Adrenal gland (tissue), 12 donors: Measurements from ENCODE around the gene CDYL2. TPM values are rescaled to one million over a fixed set of nuclear protein-coding genes. Genes with fewer than 3 reads are reported as not detected.

ENCODE experiments used
- DNase-seq, 7 donors: peaks; one replicate each; pipeline ENCODE4 v3.0.0-alpha.2; 2019 to 2020
- H3K27ac ChIP-seq, 5 donors: fragments of 200-600 bp; sonication (generic) in 4 of 5; 1 replicate in 3 of 5; 2 replicates in 2 of 5; pipeline versions ENCODE4 v1.5.1 to v1.8.0; 2016 to 2020; ENCODE audit warnings: mild to moderate bottlenecking in 1 of 5
- H3K27me3 ChIP-seq: fragments of 200-600 bp; 2 replicates; pipeline ENCODE4 v1.8.0; 2021
- H3K36me3 ChIP-seq, 2 donors: fragments of 200-600 bp; replicated peaks in 1 of 2; 1 replicate in 1 of 2; 2 replicates in 1 of 2; pipeline versions ENCODE4 v1.5.1 to v1.8.0; 2018 to 2022
- H3K4me1 ChIP-seq, 2 donors: fragments of 200-600 bp; replicated peaks in 1 of 2; 1 replicate in 1 of 2; 2 replicates in 1 of 2; pipeline versions ENCODE4 v1.5.1 to v1.8.0; 2018 to 2021
- H3K4me3 ChIP-seq, 4 donors: fragments of 200-600 bp; sonication (generic) in 3 of 4; one replicate each; pipeline ENCODE4 v1.5.1; 2016 to 2018
- H3K9me3 ChIP-seq, 3 donors: fragments of 200-600 bp; sonication (generic) in 1 of 3; replicated peaks in 1 of 3; 1 replicate in 2 of 3; 2 replicates in 1 of 3; pipeline versions ENCODE4 v1.5.1 to v1.8.0; 2016 to 2021
- CTCF ChIP-seq, 6 experiments: fragments of 450-650 bp in 4 of 6; fragments of 200-600 bp in 2 of 6; sonication (generic) in 1 of 6; IDR thresholded peaks; 1 replicate in 5 of 6; 2 replicates in 1 of 6; pipeline versions ENCODE4 v1.5.1 to v1.8.0; 2016 to 2021; ENCODE audit warnings: antibody characterized with exemption in 6 of 6, mild to moderate bottlenecking in 2 of 6, moderate library complexity in 1 of 6
- POLR2A ChIP-seq, 2 donors: fragments of 450-650 bp; IDR thresholded peaks; one replicate each; pipeline ENCODE4 v1.6.1; 2017; ENCODE audit warnings: antibody characterized with exemption in 2 of 2, mild to moderate bottlenecking in 2 of 2, moderate library complexity in 1 of 2
- WGBS, 4 donors: extraction: QIAGEN DNeasy Blood & Tissue Kit in 2 of 4; methylation state at CpG; one replicate each; pipeline versions ENCODE4 v1.1.5 to v1.1.7; 2013 to 2017; 5-methylcytosine and 5-hydroxymethylcytosine counted together
- intact Hi-C, 2 donors: fragments of 100-400 bp; cut with DNase I; formaldehyde crosslinking; loops; one replicate each; pipeline versions ENCODE4 v1.14.1 to v1.15.0; 2022 to 2023
- polyA plus RNA-seq, 3 donors: library from polyadenylated mRNA; stranded (reverse); fragments of 200-250 nt in 2 of 3; fragments of 350-450 nt in 1 of 3; fragmentation: Illumina TruSeq in 1 of 3; extraction: RNeasy Lipid Tissue Mini Kit (QIAGEN cat#74804) in 1 of 3; gene quantifications; one replicate each; pipeline ENCODE4 v1.2.3, GENCODE V29; 2013 to 2014
- total RNA-seq, 9 donors: library from RNA; depleted of rRNA in 4 of 9; stranded (reverse); fragments of >200 nt in 4 of 9; fragments of 120-200 nt in 1 of 9; fragmentation: NEBNext Ultra II Directional in 1 of 9; extraction: Animal tissue kit (Norgen Biotek cat#: 25700) in 1 of 9; gene quantifications; one replicate each; pipeline versions ENCODE4 v1.1.0 to v1.2.4, GENCODE V29; 2013 to 2023
- donor health status: healthy with polysubstance abuse.
- donor health status: Bipolar disorder and iron deficiency.
- donor health status: DM: yes; HTN: yes; CAD: no.
- donor health status: DM: no; HTN: no; CAD: no.
- donor health status: DM: no; HTN: no; CAD: no.
- donor health status: DM: yes; HTN: yes; CAD: no.

The CDYL2 gene
- total and polyA plus RNA-seq, 12 donors = 0.61 to 14.0 (median 7.6) TPM

- Histone ChIP-seq H3K9me3 (no peaks in the 10 kb centered on the region), H3K4me1 (no peaks in the 10 kb centered on the region), H3K27ac (no peak overlapping the region), H3K36me3 (no peaks in the 10 kb centered on the region), H3K27me3 (no peaks in the 10 kb centered on the region), H3K4me3 (no peak overlapping the region)
- DNase-seq = no peak
- intact Hi-C loops = no loop called here
- TF ChIP-seq POLR2A (IDR thresholded peaks at IDR 0.05) (no peak), CTCF (IDR thresholded peaks at IDR 0.05) (no peak)
- WGBS, 4 donors = 70 to 93% (median 81%) methylated on average over 1 of the region's 1 CpG
Observed at GRCh38 chr16:80831039-80831438, 26.6 kb upstream of the CDYL2 start.

- peak in 1 of 7 donors; percentile 13 for DNase-seq
- Histone ChIP-seq H3K4me1 (no peaks in the 10 kb centered on the region), H3K27ac (no peak overlapping the region), H3K36me3 (no peaks in the 10 kb centered on the region), H3K9me3 (no peaks in the 10 kb centered on the region), H3K4me3 (no peak overlapping the region), H3K27me3 (no peaks in the 10 kb centered on the region)
- TF ChIP-seq POLR2A (IDR thresholded peaks at IDR 0.05) (no peak), CTCF (IDR thresholded peaks at IDR 0.05) (no peak)
- intact Hi-C loops = loop anchor here in 1 of 2 donors (10.0 kb wide), 1 partner anchor 284 kb away; the partner anchor contains the start of gene DYNLRB2
- WGBS, 4 donors = 15 to 32% (median 27%) methylated on average over 4 of the region's 4 CpGs
Observed at GRCh38 chr16:80828495-80828894, 24.1 kb upstream of the CDYL2 start.

GRCh38 chr16:80827007-80827406 is 22.6 kb upstream of the CDYL2 start:
- TF ChIP-seq CTCF (IDR thresholded peaks at IDR 0.05) (no peak), POLR2A (IDR thresholded peaks at IDR 0.05) (no peak)
- H3K4me3 ChIP-seq = no peak overlapping the region
- H3K27ac ChIP-seq = no peak overlapping the region
- H3K36me3 ChIP-seq = no peaks in the 10 kb centered on the region
- H3K9me3 ChIP-seq = no peaks in the 10 kb centered on the region
- no peak for DNase-seq
- H3K27me3 ChIP-seq = no peaks in the 10 kb centered on the region
- intact Hi-C loops = loop anchor here in 1 of 2 donors (10.0 kb wide), 1 partner anchor 282 kb away; the partner anchor contains the start of gene DYNLRB2
- no peaks in the 10 kb centered on the region for H3K4me1 ChIP-seq
- 5 to 12% (median 8%) methylated on average over 1 of the region's 1 CpG for WGBS, 4 donors

GRCh38 chr16:80825365-80825758 is 21.0 kb upstream of the CDYL2 start:
- DNase-seq = no peak
- no peaks in the 10 kb centered on the region for H3K36me3 ChIP-seq
- no peak overlapping the region for H3K27ac ChIP-seq
- intact Hi-C loops = loop anchor here in 1 of 2 donors (10.0 kb wide), 1 partner anchor 281 kb away; the partner anchor contains the start of gene DYNLRB2
- H3K9me3 ChIP-seq = no peaks in the 10 kb centered on the region
- 95 to 100% (median 98%) methylated on average over 1 of the region's 1 CpG for WGBS, 4 donors
- no peak overlapping the region for H3K4me3 ChIP-seq
- H3K4me1 ChIP-seq = no peaks in the 10 kb centered on the region
- no peaks in the 10 kb centered on the region for H3K27me3 ChIP-seq
- TF ChIP-seq CTCF (IDR thresholded peaks at IDR 0.05) = no peak
- TF ChIP-seq POLR2A (IDR thresholded peaks at IDR 0.05) = no peak
